DND-41 (cell line): ENCODE data around the gene AKNA.
A peak's percentile ranks its signal among the peaks of the same experiment; 100 is the strongest.

Experiments used
- ATAC-seq: fragments of 200-7000 bp; cut with Tn5 transposase; 3 replicates; pipeline ENCODE4 v1.9.1; 2021; ENCODE audit warnings: low read depth; ENCODE audit not compliant: insufficient read depth
- DNase-seq: peaks from one replicate; pipeline ENCODE4 v3.0.0-alpha.2; 2020
- H2AFZ ChIP-seq: 2 replicates; pipeline ENCODE4 v1.6.0; 2012; ENCODE audit warnings: low read depth, low read length
- H3K27ac ChIP-seq: 2 replicates; pipeline ENCODE4 v1.5.1; 2012; ENCODE audit warnings: low read length, inconsistent platforms
- H3K27me3 ChIP-seq: fragments of 200-600 bp; sonication (generic); 2 replicates; pipeline ENCODE4 v1.6.0; 2012; ENCODE audit warnings: low read length, mild to moderate bottlenecking, inconsistent platforms; ENCODE audit not compliant: insufficient read depth, poor library complexity
- H3K36me3 ChIP-seq: 2 replicates; pipeline ENCODE4 v1.5.1; 2012; ENCODE audit warnings: low read length, inconsistent platforms; ENCODE audit not compliant: insufficient read depth
- H3K4me1 ChIP-seq: 2 replicates; pipeline ENCODE4 v1.5.1; 2012; ENCODE audit warnings: mild to moderate bottlenecking, low read length; ENCODE audit not compliant: insufficient read depth
- H3K4me2 ChIP-seq: 2 replicates; pipeline ENCODE4 v1.6.0; 2012; ENCODE audit warnings: mild to moderate bottlenecking, moderate library complexity, low read length, inconsistent platforms; ENCODE audit not compliant: insufficient read depth
- H3K4me3 ChIP-seq, 2 experiments: fragments of 200-600 bp in 1 of 2; shearing (Covaris generic) in 1 of 2; 2 replicates each; pipeline ENCODE4 v1.5.1; 2012 to 2016; ENCODE audit warnings: inconsistent platforms in 2 of 2, low read length in 2 of 2, mild to moderate bottlenecking in 2 of 2, low read depth in 1 of 2, moderate library complexity in 1 of 2
- H3K79me2 ChIP-seq: 2 replicates; pipeline ENCODE4 v1.6.0; 2012; ENCODE audit warnings: low read length, inconsistent platforms; ENCODE audit not compliant: insufficient read depth
- H3K9ac ChIP-seq: 2 replicates; pipeline ENCODE4 v1.6.0; 2012; ENCODE audit warnings: low read depth, mild to moderate bottlenecking, inconsistent platforms, low read length, moderate library complexity
- H3K9me3 ChIP-seq: 2 replicates; pipeline ENCODE4 v1.5.1; 2012; ENCODE audit warnings: low read length, moderate library complexity, mild to moderate bottlenecking, inconsistent platforms; ENCODE audit not compliant: insufficient read depth, severe bottlenecking
- H4K20me1 ChIP-seq: 2 replicates; pipeline ENCODE4 v1.6.0; 2012; ENCODE audit warnings: low read length; ENCODE audit not compliant: insufficient read depth
- CTCF ChIP-seq: IDR thresholded peaks from 2 replicates; pipeline ENCODE4 v1.5.1; 2012; ENCODE audit warnings: borderline replicate concordance, low read length, moderate library complexity, mild to moderate bottlenecking; ENCODE audit not compliant: poor library complexity, severe bottlenecking; ENCODE audit errors: extremely low read depth
- EZH2 ChIP-seq: IDR thresholded peaks from 3 replicates; pipeline ENCODE4 v1.6.1; 2012; ENCODE audit warnings: borderline replicate concordance, low read depth, mild to moderate bottlenecking, moderate library complexity, low read length, inconsistent platforms; ENCODE audit not compliant: severe bottlenecking

Gene AKNA

DNA sequence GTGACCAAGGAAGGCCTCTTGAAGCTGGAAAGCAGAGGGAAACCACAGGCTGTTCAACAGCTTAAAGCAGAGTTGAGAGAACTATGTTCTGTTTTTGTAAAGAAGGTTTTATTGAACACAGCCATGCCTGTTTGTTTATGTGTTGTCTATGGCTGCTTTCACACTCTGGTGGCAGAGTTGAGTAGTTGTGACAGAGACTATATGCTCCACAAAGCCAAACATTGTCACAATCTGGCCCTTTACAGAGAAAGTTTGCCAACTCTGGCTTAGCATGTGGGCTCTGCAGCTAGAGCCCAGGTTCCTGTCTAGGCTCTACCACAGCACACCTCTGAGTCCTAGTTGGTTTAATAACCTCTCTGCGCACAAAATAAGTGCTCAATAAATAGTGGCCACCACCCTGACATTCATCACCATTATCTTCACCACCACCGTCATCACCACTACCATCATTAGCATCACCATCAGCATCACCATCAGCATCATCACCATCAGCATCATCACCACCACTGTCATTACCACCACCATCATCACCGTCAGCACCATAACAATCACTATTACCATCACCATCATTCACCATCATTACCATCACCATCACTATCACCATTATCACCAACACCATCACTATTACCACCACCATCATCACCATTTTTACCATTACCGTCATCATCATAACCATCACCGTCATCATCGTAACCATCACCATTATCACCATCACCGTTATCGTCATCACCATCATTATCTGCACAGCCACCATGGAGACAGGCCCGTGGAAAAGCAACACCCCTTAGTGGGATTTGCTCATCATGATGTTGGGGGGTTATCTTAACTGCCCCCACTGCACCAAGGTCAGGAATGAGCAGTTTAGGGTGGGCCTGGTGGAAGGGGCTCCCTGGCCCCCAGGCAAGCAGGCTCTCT lies 18.3 kb downstream of the AKNA start:
- peaks cover 34% of the 10 kb centered on the region for H3K79me2 ChIP-seq
- no peaks in the 10 kb centered on the region for H3K9me3 ChIP-seq
- H3K4me3 ChIP-seq: no peak overlapping the region
- peak overlapping the region; percentile 99; the same call in 1 of the 2 replicates for H3K27ac ChIP-seq
- no peak overlapping the region for H3K9ac ChIP-seq
- H3K4me2 ChIP-seq: no peak overlapping the region
- H3K27me3 ChIP-seq: no peaks in the 10 kb centered on the region
- H3K36me3 ChIP-seq: peaks cover 82% of the 10 kb centered on the region
- peaks cover 42% of the 10 kb centered on the region for H3K4me1 ChIP-seq
- ATAC-seq (no peak), DNase-seq (no peak)
- TF ChIP-seq CTCF: no peak
- no peak for TF ChIP-seq EZH2
- peaks cover 3% of the 10 kb centered on the region; the same call in 1 of the 2 replicates for H4K20me1 ChIP-seq
- H2AFZ ChIP-seq: no peak overlapping the region

GRCh38 chr9:114367772-114368569 lies 19.8 kb downstream of the AKNA start:
- DNase-seq (no peak), ATAC-seq (no peak)
- no peak overlapping the region for H3K4me2 ChIP-seq
- H3K36me3 ChIP-seq: peaks cover 86% of the 10 kb centered on the region
- H3K4me1 ChIP-seq: peaks cover 27% of the 10 kb centered on the region
- no peak overlapping the region for H3K4me3 ChIP-seq
- H3K9me3 ChIP-seq: no peaks in the 10 kb centered on the region
- H3K9ac ChIP-seq: no peak overlapping the region
- H2AFZ ChIP-seq: no peak overlapping the region
- TF ChIP-seq EZH2 (no peak), CTCF (no peak)
- peaks cover 3% of the 10 kb centered on the region; the same call in 1 of the 2 replicates for H4K20me1 ChIP-seq
- H3K27ac ChIP-seq: peak overlapping the region; percentile 28; the same call in 1 of the 2 replicates
- H3K79me2 ChIP-seq: peaks cover 27% of the 10 kb centered on the region
- H3K27me3 ChIP-seq: no peaks in the 10 kb centered on the region

- peak overlapping the region; percentile 28; the same call in 1 of the 2 replicates for H3K27ac ChIP-seq
- TF ChIP-seq EZH2 (no peak), CTCF (no peak)
- H3K4me3 ChIP-seq: no peak overlapping the region
- H3K9ac ChIP-seq: no peak overlapping the region
- no peak for ATAC-seq
- H4K20me1 ChIP-seq: peaks cover 3% of the 10 kb centered on the region; the same call in 1 of the 2 replicates
- H3K79me2 ChIP-seq: peaks cover 27% of the 10 kb centered on the region
- no peak overlapping the region for H2AFZ ChIP-seq
- peaks cover 92% of the 10 kb centered on the region for H3K36me3 ChIP-seq
- no peaks in the 10 kb centered on the region for H3K9me3 ChIP-seq
- no peak for DNase-seq
- H3K4me1 ChIP-seq: peaks cover 21% of the 10 kb centered on the region
- no peaks in the 10 kb centered on the region for H3K27me3 ChIP-seq
- no peak overlapping the region for H3K4me2 ChIP-seq
Measured at GRCh38 chr9:114367366-114367765, 20.4 kb downstream of the AKNA start.
